ENCODE measurements around the gene PRRT4. TPM values are rescaled to one million over a fixed set of nuclear protein-coding genes. Genes with fewer than 3 reads are reported as not detected.

The PRRT4 gene
- total RNA-seq, 2 experiments from 2014 or later = 0.16 TPM; not detected in 1

DNA sequence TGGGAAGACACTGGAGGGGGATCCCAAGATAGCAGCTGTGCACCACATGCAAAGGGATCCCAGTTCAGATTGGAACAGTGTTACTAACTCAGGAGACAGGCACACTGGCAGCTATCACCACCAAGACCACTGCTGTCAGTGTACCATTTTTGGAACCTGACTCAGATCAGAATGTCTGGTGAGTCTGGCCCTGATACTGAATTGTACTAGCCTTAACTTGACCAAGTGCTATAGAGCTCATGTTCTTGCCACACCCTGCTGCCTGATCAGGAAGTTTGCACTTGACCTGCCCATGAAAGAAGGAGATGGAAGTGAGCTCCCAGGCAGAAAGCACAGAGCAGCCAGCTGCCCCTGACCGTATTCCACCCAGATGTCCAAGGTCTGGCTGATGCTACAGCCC is 4.8 kb upstream of the PRRT4 start:
- Mint-ChIP-seq H3K27ac (no peak overlapping the region), H3K4me3 (no peak overlapping the region), H3K9me3 (ENCODE audit: insufficient read depth) (no peaks in the 10 kb centered on the region), H3K4me1 (ENCODE audit: low read depth) (peaks cover 11% of the 10 kb centered on the region), H3K36me3 (ENCODE audit: low read depth) (no peaks in the 10 kb centered on the region), H3K27me3 (ENCODE audit: low read depth) (peaks cover 64% of the 10 kb centered on the region)
- CTCF ChIA-PET = interaction anchor here (0.9 to 3.5 kb wide), 3 partner anchors 10 to 21 kb away, joined by 3 to 10 read pairs (median 4); no protein-coding TSS in a partner anchor
- no peak for DNase-seq
- ATAC-seq = no peak
- POLR2A ChIA-PET = no interaction called here

DNA sequence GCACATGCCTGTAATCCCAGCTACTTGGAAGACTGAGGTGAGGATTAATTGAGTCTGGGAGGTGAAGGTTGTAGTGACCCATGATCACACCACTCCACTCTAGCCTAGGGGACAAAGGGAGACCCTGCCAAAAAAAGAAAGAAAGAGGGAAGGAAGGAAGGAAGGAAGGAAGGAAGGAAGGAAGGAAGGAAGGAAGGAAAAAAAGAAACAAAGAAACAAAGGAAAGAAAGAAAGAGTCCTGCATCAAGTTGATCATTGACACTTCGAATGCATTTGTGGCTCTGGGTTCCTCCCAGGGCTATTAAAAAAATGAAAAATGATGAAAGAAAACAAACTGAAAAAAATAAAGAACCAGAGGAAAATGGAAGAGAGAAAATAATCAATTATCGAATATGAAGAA is 3.9 kb upstream of the PRRT4 start:
- ATAC-seq (no peak), DNase-seq (no peak)
- Mint-ChIP-seq H3K36me3 (ENCODE audit: low read depth) (no peaks in the 10 kb centered on the region), H3K27me3 (ENCODE audit: low read depth) (peaks cover 66% of the 10 kb centered on the region), H3K27ac (no peak overlapping the region), H3K4me1 (ENCODE audit: low read depth) (peaks cover 16% of the 10 kb centered on the region), H3K9me3 (ENCODE audit: insufficient read depth) (no peaks in the 10 kb centered on the region), H3K4me3 (no peak overlapping the region)
- ChIA-PET POLR2A (no interaction called here), CTCF (interaction anchor here (1.3 to 3.5 kb wide), 2 partner anchors 17 to 22 kb away, joined by 4 to 10 read pairs; no protein-coding TSS in a partner anchor)

DNA sequence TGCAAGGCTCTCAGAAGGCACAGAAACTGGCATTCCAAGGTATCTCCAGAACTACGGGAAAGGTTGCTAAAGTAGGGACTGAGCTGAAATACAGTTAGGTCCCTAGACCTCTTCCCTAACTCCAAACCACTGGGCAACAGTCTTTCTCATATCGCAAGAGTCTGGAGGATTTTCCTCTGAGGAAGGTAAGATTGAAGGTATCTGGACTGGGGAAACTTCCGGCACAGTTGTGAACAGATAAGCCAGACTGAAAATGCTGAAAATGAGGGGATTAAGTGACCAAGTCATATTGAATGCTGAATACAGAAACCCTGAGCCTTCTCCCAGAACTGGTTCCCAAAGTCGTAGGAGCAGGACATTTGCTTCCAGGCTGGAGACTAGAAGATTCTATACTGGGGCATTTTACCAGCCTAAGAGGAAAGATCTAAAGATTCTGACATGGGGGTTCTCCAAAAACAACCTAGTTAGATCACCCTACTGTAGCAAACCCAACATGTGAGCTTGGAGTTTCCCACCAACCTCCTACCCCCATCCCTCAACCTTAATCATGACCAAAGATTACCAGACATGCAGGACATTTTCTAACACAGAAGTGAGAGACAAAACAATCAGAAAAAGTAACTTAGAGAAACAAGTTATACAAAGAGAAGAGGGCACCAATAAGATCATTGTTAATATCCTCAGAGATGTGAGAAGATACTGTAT is 2.8 kb upstream of the PRRT4 start:
- Mint-ChIP-seq H3K36me3 (ENCODE audit: low read depth) (no peaks in the 10 kb centered on the region), H3K4me3 (no peak overlapping the region), H3K27ac (no peak overlapping the region), H3K4me1 (ENCODE audit: low read depth) (peaks cover 16% of the 10 kb centered on the region), H3K27me3 (ENCODE audit: low read depth) (peaks cover 69% of the 10 kb centered on the region), H3K9me3 (ENCODE audit: insufficient read depth) (no peaks in the 10 kb centered on the region)
- POLR2A ChIA-PET = no interaction called here
- CTCF ChIA-PET = interaction anchor here (1.3 kb wide), 1 partner anchor 18 kb away, joined by 4 read pairs; no protein-coding TSS in a partner anchor
- no peak for ATAC-seq
- DNase-seq = no peak

DNA sequence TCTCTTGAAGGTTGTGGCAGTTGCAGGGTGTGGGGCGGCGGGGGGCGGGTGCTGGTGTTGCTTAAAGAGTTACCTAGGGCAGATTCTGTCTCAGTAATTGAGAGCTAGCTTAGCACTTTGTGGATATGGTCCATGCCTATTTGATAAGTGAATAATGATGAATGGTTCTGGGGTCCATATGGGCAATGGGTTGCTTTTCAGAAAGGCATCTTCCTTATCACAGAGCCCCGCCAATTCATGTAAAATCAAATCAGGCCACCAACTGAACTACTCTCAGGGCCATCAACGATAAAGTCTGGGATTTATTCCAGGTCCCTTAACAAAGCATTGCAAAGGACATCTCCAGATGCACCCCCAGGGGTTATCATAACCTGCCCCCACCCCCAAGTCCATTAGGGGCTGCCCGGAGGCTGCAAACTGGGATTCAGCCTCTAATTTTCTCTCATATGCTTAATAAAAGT is 1.8 kb upstream of the PRRT4 start:
- H3K27ac Mint-ChIP-seq = no peak overlapping the region
- CTCF ChIA-PET = interaction anchor here (0.7 to 1.9 kb wide), 3 partner anchors 16 to 41 kb away, joined by 3 to 6 read pairs (median 4); partner anchors contain the start of gene RBM28
- H3K4me3 Mint-ChIP-seq = no peak overlapping the region
- no peaks in the 10 kb centered on the region for H3K36me3 Mint-ChIP-seq (ENCODE audit: low read depth)
- H3K9me3 Mint-ChIP-seq (ENCODE audit: insufficient read depth) = no peaks in the 10 kb centered on the region
- peaks cover 71% of the 10 kb centered on the region for H3K27me3 Mint-ChIP-seq (ENCODE audit: low read depth)
- POLR2A ChIA-PET = interaction anchor here (1.2 kb wide), 1 partner anchor 16 kb away, joined by 4 read pairs; no protein-coding TSS in a partner anchor
- no peak for ATAC-seq
- DNase-seq = no peak
- peaks cover 16% of the 10 kb centered on the region for H3K4me1 Mint-ChIP-seq (ENCODE audit: low read depth)

DNA sequence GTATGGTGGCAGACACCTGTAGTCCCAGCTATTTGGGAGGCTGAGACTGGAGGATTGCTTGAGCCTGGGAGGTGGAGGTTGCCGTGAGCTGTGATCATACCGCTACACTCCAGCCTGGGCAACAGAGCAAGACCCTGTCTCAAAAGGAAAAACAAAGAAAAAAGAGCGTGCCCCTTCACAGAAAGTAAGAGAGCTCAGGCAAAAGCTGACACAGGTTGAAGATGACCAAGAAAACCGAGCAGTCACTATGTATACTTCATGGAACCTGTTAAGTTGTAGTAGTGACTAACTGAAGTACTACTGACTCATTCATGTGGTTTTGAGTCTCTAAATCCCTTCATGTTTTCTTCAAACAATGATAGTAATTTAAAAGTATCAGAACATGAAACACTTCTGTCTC is 1.2 kb upstream of the PRRT4 start:
- CTCF ChIA-PET = interaction anchor here (0.7 to 1.9 kb wide), 6 partner anchors 15 to 56 kb away, joined by 3 to 6 read pairs (median 4); partner anchors contain the start of gene RBM28
- Mint-ChIP-seq H3K9me3 (ENCODE audit: insufficient read depth) (no peaks in the 10 kb centered on the region), H3K27me3 (ENCODE audit: low read depth) (peaks cover 71% of the 10 kb centered on the region), H3K4me3 (no peak overlapping the region), H3K36me3 (ENCODE audit: low read depth) (no peaks in the 10 kb centered on the region), H3K4me1 (ENCODE audit: low read depth) (peaks cover 16% of the 10 kb centered on the region), H3K27ac (no peak overlapping the region)
- ATAC-seq (no peak), DNase-seq (no peak)
- POLR2A ChIA-PET = interaction anchor here (1.2 kb wide), 1 partner anchor 16 kb away, joined by 4 read pairs; no protein-coding TSS in a partner anchor

DNA sequence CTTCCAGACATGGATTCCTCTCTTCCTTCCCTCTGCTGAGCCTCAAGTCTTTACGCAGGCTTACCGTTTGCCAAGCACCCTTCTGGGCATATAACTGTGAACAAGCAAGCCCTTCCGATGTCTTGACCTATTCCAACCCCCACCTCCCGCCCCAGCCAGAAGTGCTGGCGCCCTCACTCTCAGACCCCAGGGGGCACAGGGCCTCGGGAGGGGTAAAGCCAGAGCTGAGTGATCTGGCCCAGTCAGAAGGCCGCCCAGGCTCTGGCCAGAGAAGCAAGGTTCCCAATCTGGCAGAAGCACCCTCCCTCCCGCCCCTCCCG is 1.2 kb downstream of the PRRT4 start:
- Mint-ChIP-seq H3K27me3 (ENCODE audit: low read depth) (peaks cover 53% of the 10 kb centered on the region), H3K36me3 (ENCODE audit: low read depth) (no peaks in the 10 kb centered on the region), H3K4me3 (no peak overlapping the region), H3K9me3 (ENCODE audit: insufficient read depth) (no peaks in the 10 kb centered on the region), H3K27ac (no peak overlapping the region), H3K4me1 (ENCODE audit: low read depth) (peaks cover 22% of the 10 kb centered on the region)
- ChIA-PET CTCF (no interaction called here), POLR2A (interaction anchor here (0.5 to 0.6 kb wide), 2 partner anchors 54 to 922 kb away, joined by 3 read pairs; no protein-coding TSS in a partner anchor)
- DNase-seq = no peak
- ATAC-seq = no peak

DNA sequence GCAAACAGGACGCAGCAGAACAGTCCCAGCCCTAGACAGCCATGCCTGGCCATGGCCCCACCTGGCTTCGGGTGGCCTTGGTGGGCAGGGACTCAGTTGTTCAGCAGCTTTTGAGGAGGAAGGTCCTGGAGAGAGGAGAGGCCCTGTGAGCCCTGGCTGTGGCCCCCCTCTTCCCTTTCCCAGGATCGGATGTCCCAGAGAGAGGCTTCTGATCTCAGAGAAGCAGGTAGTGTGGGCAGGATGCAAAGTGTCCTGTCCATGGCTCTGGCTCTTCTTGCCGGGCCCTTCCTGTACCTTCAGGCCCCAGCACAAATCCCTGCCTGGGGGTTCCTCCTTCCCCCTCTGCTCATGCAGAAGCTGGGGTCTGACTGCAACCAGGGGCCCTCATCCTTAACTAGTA is 1.6 kb downstream of the PRRT4 start:
- Mint-ChIP-seq H3K9me3 (ENCODE audit: insufficient read depth) (no peaks in the 10 kb centered on the region), H3K4me1 (ENCODE audit: low read depth) (peaks cover 23% of the 10 kb centered on the region), H3K27me3 (ENCODE audit: low read depth) (peaks cover 54% of the 10 kb centered on the region), H3K27ac (no peak overlapping the region), H3K4me3 (no peak overlapping the region), H3K36me3 (ENCODE audit: low read depth) (no peaks in the 10 kb centered on the region)
- DNase-seq = no peak
- CTCF ChIA-PET = interaction anchor here (2.9 kb wide), 1 partner anchor 28 kb away, joined by 14 read pairs; no protein-coding TSS in a partner anchor
- ATAC-seq = no peak
- POLR2A ChIA-PET = interaction anchor here (0.5 kb wide), 1 partner anchor 923 kb away, joined by 3 read pairs; no protein-coding TSS in a partner anchor

DNA sequence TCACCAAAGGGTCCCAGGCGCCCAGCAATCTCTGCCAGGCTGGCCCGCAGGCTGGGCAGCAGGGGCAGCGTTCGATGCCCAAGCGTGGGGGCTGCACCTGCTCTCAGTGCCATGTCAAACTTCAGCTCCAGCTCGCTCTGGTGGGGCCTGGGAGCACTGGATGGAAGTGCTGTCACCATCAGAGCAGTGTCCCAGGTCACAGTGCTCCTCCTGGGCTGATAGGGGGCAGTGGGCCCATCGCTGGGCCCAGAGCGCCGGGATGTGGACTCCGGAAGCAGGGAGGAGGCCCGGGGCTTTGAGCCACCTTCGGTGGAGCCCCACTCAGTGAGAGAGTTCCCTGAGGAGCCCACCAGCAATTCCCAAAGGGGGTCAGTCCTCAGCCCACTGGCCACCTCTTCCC is 2.2 kb downstream of the PRRT4 start:
- Mint-ChIP-seq H3K9me3 (ENCODE audit: insufficient read depth) (no peaks in the 10 kb centered on the region), H3K27me3 (ENCODE audit: low read depth) (peaks cover 55% of the 10 kb centered on the region), H3K4me3 (no peak overlapping the region), H3K27ac (no peak overlapping the region), H3K4me1 (ENCODE audit: low read depth) (peaks cover 23% of the 10 kb centered on the region), H3K36me3 (ENCODE audit: low read depth) (no peaks in the 10 kb centered on the region)
- ChIA-PET POLR2A (no interaction called here), CTCF (interaction anchor here (2.9 kb wide), 1 partner anchor 28 kb away, joined by 14 read pairs; no protein-coding TSS in a partner anchor)
- DNase-seq (no peak), ATAC-seq (no peak)

DNA sequence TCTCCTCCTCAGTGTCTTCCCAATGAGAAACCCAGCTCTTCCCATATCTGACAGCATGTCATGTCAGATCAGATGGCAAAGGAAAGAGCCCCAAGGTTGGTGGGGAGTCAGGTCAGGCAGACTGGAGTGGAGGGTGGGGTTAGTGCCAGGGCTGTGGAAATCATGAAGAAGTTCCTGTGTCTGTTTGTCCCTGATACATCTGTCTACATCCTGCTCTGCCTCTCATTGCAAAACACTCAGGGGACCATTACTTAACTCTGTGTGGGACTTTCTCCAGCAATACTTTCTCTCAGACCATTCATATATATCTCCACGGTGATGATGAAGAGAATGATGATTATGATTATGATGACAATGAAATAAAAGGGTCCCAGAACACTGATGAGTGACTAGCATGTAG is 3.3 kb downstream of the PRRT4 start:
- POLR2A ChIA-PET = interaction anchor here (0.9 kb wide), 1 partner anchor 11 kb away, joined by 3 read pairs; no protein-coding TSS in a partner anchor
- ATAC-seq = no peak

DNA sequence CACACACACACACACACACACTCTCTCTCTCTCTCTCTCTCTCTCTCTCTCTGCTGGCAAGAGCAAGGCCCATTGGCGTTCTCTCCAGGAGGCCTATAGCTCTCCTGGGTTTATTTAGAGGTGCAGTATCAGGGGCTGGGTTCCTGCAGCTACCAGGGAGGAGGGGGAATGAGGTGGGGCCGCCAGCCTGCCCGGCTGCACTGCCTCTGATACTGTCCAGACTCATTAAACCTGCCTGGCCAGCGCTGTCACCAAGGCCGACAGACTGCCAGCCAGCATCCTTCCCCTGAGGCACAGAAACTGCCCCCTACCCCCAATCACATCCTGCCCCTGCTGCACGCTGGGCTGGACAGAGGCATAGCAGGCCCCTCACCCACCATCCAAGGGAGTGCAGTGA is 4.3 kb downstream of the PRRT4 start:
- peaks cover 18% of the 10 kb centered on the region for H3K4me1 Mint-ChIP-seq (ENCODE audit: low read depth)
- ChIA-PET POLR2A (interaction anchor here (0.9 kb wide), 1 partner anchor 10 kb away, joined by 3 read pairs; no protein-coding TSS in a partner anchor), CTCF (interaction anchor here (1.6 to 2.9 kb wide), 3 partner anchors 10 to 30 kb away, joined by 8 to 14 read pairs (median 10); no protein-coding TSS in a partner anchor)
- ATAC-seq (no peak), DNase-seq (no peak)
- peaks cover 49% of the 10 kb centered on the region for H3K27me3 Mint-ChIP-seq (ENCODE audit: low read depth)
- no peaks in the 10 kb centered on the region for H3K9me3 Mint-ChIP-seq (ENCODE audit: insufficient read depth)
- H3K4me3 Mint-ChIP-seq = no peak overlapping the region
- no peak overlapping the region for H3K27ac Mint-ChIP-seq
- H3K36me3 Mint-ChIP-seq (ENCODE audit: low read depth) = no peaks in the 10 kb centered on the region

More for the DNA sequence above, 3.3 kb downstream of the PRRT4 start:
- H3K27ac Mint-ChIP-seq = no peak overlapping the region
- no peak overlapping the region for H3K4me3 Mint-ChIP-seq
- no peaks in the 10 kb centered on the region for H3K9me3 Mint-ChIP-seq (ENCODE audit: insufficient read depth)
- CTCF ChIA-PET = interaction anchor here (0.6 to 2.9 kb wide), 5 partner anchors 11 to 69 kb away, joined by 3 to 14 read pairs (median 3); no protein-coding TSS in a partner anchor
- no peaks in the 10 kb centered on the region for H3K36me3 Mint-ChIP-seq (ENCODE audit: low read depth)
- peaks cover 52% of the 10 kb centered on the region for H3K27me3 Mint-ChIP-seq (ENCODE audit: low read depth)
- H3K4me1 Mint-ChIP-seq (ENCODE audit: low read depth) = peaks cover 23% of the 10 kb centered on the region
- no peak for DNase-seq

DNA sequence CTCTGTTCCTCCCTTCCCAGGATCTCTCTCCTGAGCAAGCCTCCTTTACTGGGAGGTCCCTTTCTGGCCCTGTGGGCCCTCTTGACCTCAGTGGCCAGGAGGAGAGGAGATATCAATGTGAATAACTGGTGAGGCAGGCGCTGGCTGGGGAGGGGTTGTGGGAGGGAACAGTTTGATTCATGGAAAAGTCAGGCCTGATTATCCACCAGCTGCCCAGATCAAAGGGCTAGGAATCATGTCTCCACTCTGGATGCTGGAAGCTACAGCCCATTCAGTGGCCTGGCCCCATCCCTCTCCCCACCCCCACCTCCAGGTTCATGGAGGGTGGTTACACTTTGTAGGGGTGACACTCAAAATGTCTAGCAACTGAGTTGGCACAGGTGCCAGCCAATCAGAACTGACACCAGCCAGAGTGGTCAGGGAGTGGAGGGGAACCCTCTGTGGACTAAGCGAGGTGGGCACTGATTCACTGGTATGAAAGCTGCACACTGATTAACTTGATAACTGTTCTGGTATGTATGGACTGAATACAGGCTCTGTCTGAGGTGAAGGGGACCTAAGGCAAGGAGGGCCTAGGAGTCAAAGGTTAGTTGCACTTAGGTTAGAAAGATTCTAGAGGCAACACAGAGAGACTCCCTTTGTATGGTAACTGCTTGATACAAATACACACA is 4.8 kb downstream of the PRRT4 start:
- H3K4me3 Mint-ChIP-seq = no peak overlapping the region
- no peaks in the 10 kb centered on the region for H3K36me3 Mint-ChIP-seq (ENCODE audit: low read depth)
- POLR2A ChIA-PET = no interaction called here
- H3K27me3 Mint-ChIP-seq (ENCODE audit: low read depth) = peaks cover 44% of the 10 kb centered on the region
- CTCF ChIA-PET = interaction anchor here (1.8 to 2.9 kb wide), 3 partner anchors 9 to 69 kb away, joined by 3 to 14 read pairs (median 10); no protein-coding TSS in a partner anchor
- H3K4me1 Mint-ChIP-seq (ENCODE audit: low read depth) = peaks cover 12% of the 10 kb centered on the region
- DNase-seq = no peak
- no peaks in the 10 kb centered on the region for H3K9me3 Mint-ChIP-seq (ENCODE audit: insufficient read depth)
- ATAC-seq = no peak
- no peak overlapping the region for H3K27ac Mint-ChIP-seq
